Hematopoietic multipotent progenitor cell treated with erythropoietin and hydrocortisone succinate and interleukin-3 and kit ligand, for 17 days (in vitro differentiated cells): ENCODE data around the gene LRFN5.
"Not testable (repeated sequence)": the region's sequence is repeated elsewhere in the genome, so short reads cannot be mapped to it uniquely, and the experiment has no call there.

Source experiments
- DNase-seq: peaks from one replicate; pipeline ENCODE4 v3.0.0-alpha.2; 2015; ENCODE audit warnings: low spot score

Gene LRFN5

DNA sequence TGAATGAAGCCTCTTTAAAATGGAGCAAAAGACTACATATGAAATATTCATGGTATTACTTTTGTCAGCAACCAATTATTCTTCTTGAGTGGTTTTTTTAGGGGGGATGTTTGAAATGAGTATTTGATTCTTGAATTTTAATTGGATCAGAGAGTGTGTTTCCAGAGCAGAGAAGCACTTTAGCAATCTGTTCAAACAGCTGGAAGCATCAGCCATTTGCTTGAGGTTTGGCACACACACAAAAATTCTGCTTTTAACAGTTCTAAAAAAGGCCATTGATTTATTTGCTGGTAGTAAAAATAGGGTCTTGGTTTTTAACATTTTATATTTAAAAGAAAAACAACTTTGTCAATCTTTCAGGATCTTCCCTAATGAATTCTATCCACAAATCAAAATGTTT is 292.7 kb downstream of the LRFN5 start:
- no peak for DNase-seq

DNA sequence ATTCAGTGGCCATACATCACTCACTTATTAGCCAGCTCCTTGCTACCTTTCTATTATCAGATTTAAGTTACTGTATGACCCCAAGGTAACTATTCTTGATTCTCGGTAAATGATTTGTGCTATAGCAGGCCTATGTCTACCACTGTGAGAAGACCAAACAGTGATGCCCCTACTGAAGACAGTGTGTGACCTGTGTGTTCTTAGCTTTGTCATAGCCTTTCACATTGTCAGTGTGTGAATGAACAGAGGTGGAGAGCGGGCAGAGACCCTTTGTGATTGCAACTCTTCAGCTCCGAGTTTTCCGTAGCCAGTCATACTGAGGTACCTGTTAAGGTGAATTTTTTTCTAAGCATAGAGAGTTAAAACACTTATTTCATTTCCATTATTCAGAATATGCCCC is 294.0 kb downstream of the LRFN5 start:
- DNase-seq = no peak

DNA sequence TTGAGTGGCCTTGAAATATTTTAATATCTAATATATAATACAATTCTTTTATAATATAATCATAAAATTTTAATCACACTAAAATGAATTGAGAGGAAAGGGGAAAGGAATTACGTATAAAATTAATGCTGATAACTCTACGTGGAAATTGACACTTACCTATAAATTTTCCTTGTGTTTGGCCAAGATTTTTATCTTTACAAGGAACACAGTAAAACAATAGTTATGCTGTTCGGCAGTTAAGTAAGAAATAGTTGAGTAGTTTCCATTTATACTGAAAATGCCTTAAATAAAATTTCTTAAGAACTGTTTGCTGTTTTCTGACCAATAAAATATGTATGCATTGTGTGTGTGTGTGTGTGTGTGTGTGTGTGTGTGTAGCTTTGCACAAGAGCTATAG is 294.4 kb downstream of the LRFN5 start:
- no peak for DNase-seq

DNA sequence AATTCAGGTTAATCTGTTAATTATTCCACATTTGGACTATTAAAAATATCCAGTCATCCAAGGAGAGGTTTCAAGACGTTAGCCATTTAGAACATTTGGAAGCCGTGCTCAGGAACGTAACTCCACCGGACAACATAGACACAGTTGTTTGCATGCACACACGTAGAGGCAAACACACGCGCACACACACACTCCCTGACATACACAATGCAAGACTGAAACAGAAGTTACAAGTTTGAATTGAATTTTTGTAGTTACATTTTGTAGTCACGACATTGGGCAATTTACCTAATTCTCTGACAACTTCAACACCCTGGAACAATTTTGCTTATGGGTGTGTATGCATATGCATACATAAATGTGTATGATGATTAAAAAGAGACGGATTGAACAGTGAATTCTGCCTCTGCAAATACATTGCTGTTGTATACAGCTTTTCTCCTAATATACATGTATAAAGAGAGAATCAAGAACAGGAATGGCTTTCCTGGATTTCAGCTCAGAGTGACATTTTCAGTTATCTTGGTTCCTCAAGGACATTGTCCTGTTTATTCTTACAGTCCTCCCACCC is 298.8 kb downstream of the LRFN5 start:
- no peak for DNase-seq

DNA sequence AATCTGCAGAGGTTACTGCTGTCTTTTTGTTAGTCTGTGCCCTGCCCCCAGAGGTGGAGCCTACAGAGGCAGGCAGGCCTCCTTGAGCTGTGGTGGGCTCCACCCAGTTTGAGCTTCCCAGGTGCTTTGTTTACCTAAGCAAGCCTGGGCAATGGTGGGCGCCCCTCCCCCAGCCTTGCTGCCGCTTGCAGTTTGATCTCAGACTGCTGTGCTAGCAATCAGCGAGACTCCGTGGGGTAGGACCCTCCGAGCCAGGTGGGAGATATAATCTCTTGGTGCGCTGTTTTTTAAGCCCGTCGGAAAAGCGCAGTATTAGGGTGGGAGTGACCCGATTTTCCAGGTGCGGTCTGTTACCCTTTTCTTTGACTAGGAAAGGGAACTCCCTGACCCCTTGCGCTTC is 304.5 kb downstream of the LRFN5 start:
- not testable (repeated sequence) for DNase-seq

DNA sequence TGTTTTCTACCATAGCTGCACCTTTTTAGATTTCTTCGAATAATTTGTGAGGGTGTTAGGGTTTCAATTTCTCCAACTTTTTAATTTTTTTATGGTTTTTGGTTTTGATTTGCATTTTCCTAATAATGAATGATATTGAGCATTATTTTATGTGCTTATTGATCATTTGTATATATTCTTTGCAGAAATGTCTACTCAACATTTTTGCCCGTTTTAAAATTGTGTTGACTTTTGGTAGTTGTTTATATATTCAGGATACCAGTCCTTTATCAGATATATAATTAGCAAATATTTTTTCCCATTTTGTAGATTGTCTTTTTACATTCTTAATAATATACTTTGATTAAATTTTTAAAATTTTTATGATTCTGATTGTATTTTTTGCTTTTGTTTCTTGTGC is 306.7 kb downstream of the LRFN5 start:
- no peak for DNase-seq

DNA sequence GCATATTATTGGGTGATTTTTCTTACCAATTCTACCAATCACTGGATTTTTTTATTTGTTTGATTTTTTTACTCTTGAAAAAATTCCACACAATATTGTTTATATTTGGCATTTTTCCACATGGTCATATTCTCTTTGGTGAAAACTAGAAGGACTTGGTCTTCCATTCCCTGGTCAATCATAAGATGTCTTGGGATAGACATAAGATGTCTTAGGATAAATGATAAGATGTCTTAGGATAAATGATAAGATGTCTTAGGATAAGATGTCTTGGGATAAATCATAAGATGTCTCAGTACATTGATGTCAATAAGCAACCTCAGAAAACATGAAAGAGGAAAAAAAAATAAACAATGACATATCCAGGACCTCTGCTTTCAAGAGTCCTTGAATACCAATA is 309.1 kb downstream of the LRFN5 start:
- DNase-seq = no peak

DNA sequence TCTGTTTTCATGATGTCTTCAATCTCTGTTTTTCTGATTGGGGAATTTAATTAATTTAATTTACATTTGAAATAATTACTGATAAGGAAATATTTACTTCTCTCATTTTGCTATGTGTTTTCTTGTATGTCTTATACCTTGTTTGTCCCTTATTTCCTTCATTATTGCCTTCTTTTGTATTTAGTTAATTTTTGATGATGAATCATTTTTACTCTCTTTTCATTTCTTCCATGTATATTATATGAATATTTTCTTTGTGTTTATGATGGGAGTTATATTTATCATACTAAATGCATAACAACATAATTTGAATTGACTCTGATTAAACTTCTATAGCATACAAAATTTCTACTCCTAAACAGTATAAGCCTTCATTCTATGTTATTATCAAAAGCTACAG is 309.6 kb downstream of the LRFN5 start:
- no peak for DNase-seq

DNA sequence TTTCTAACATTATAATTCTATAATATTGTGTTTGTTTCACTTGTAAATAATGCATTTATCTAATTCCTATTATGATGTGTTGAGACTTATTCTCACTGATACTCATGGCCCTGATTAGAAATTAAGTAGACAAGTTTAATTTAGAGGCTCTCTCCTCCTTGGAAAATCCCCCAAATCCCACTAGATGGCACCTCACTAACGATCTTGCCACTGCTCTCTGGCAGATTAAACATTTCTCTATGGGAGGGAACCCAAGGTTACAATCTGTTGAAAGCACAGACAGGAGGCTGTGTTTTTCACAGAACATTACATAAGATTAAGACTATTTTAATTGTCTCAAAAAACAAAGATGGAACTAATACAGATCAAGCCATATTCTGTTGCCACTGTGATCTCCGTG is 318.7 kb downstream of the LRFN5 start:
- no peak for DNase-seq

DNA sequence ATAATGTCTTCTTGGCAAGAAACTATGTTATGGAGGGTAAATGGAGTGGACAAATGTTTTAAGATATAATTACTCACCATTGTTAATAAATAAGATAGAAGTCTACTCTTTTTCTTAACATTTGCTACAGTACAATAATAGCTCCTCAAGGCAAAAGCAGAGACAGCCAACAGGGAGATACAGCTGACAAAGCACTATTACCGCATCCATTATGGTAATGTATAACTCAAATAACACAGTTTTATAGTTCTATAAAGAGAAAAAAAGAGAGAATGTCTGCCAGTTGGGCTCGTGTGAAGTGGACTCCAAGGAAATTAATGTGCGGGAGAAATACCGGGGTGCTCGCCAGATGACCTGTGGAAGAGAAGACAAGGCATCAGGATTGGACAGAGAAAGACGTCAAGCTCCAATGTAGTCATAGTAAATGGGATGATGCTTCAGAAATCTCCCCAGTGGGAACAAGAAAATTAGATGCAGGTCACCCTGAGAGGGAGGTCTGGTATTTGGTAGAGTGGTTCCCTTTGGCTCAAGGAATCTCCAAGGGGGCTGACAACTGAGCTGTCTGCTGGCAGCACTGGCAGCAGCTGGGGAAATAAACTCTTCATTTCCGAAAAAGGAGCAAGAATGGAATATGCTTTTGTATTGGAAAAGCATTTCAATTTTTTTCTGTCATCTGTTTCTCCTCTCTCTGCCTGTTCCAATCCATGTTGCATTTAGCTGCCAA is 343.9 kb downstream of the LRFN5 start:
- DNase-seq = no peak
